Duodenal mucosa (tissue), 2 donors: ENCODE data around the gene TRIM31.

Source experiments
- H3K27ac ChIP-seq: one replicate; pipeline ENCODE4 v1.7.0; 2013; ENCODE audit warnings: low read depth, low read length
- H3K27me3 ChIP-seq, 2 donors: one replicate each; pipeline ENCODE4 v1.7.0; 2013; ENCODE audit warnings: low read length in 2 of 2, control low read depth in 1 of 2; ENCODE audit not compliant: insufficient read depth in 2 of 2, control insufficient read depth in 1 of 2
- H3K36me3 ChIP-seq, 2 donors: one replicate each; pipeline ENCODE4 v1.7.0; 2013; ENCODE audit warnings: low read length in 2 of 2, control low read depth in 1 of 2; ENCODE audit not compliant: insufficient read depth in 2 of 2, control insufficient read depth in 1 of 2
- H3K4me1 ChIP-seq, 2 donors: one replicate each; pipeline ENCODE4 v1.7.0; 2013; ENCODE audit warnings: low read length in 2 of 2, control low read depth in 1 of 2; ENCODE audit not compliant: insufficient read depth in 2 of 2, control insufficient read depth in 1 of 2
- H3K4me3 ChIP-seq, 2 donors: one replicate each; pipeline ENCODE4 v1.7.0; 2013; ENCODE audit warnings: low read length in 2 of 2, low read depth in 1 of 2
- H3K9ac ChIP-seq, 2 donors: one replicate each; pipeline ENCODE4 v1.7.0; 2013; ENCODE audit warnings: low read length in 2 of 2, low read depth in 1 of 2
- H3K9me3 ChIP-seq, 2 donors: one replicate each; pipeline ENCODE4 v1.7.0; 2013; ENCODE audit warnings: low read length in 2 of 2, control low read depth in 1 of 2; ENCODE audit not compliant: control insufficient read depth in 1 of 2

Gene TRIM31

GRCh38 chr6:30113841-30114240, 951 bp upstream of the TRIM31 start:
- H3K9ac ChIP-seq: peak overlapping the region in 1 of 2 donors; percentile 59
- H3K4me3 ChIP-seq: peak overlapping the region; percentile 41 to 77
- peak overlapping the region; percentile 75 for H3K27ac ChIP-seq
- H3K4me1 ChIP-seq: peaks cover 18 to 24% of the 10 kb centered on the region in 2 donors
- peaks cover 0 to 7% of the 10 kb centered on the region in 2 donors for H3K27me3 ChIP-seq
- no peaks in the 10 kb centered on the region for H3K9me3 ChIP-seq
- H3K36me3 ChIP-seq: no peaks in the 10 kb centered on the region

DNA sequence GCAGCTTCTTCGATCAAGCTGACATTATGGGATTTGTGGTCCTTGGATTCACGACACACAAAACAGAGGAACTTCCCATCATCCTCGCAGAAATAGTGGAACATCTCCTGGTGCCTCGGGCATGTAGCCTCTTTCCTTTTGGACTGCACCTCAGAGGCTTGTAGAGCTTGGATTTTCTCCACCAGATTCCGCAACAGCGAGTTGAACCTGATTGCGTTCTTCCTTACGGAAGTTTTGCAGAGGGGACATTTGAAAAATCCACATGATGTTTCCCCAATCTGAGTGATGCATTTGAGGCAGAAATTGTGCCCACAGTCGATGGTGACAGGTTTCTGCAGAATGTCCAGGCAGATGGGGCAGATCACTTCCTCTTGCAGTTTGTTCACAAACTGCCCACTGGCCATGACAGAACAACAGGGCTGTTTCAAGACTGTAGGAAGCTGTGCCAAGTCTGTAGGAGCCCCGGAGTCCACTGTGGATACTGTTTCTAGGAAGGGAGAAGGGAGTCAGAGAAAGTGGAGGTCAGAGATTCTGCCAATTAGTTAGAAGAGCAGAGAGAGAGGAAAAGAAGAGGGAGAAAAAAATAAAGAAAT, 392 bp downstream of the TRIM31 start:
- H3K27ac ChIP-seq: peak overlapping the region; percentile 70
- peak overlapping the region; percentile 52 to 77 for H3K4me3 ChIP-seq
- no peaks in the 10 kb centered on the region for H3K36me3 ChIP-seq
- H3K4me1 ChIP-seq: peaks cover 18 to 24% of the 10 kb centered on the region in 2 donors
- H3K9ac ChIP-seq: peak overlapping the region; percentile 40 to 63
- no peaks in the 10 kb centered on the region for H3K9me3 ChIP-seq
- H3K27me3 ChIP-seq: peaks cover 0 to 7% of the 10 kb centered on the region in 2 donors

GRCh38 chr6:30111266-30111856, 1.5 kb downstream of the TRIM31 start:
- peak overlapping the region in 1 of 2 donors; percentile 63 for H3K9ac ChIP-seq
- peak overlapping the region; percentile 52 to 77 for H3K4me3 ChIP-seq
- H3K27me3 ChIP-seq: peaks cover 0 to 7% of the 10 kb centered on the region in 2 donors
- peaks cover 18 to 24% of the 10 kb centered on the region in 2 donors for H3K4me1 ChIP-seq
- H3K27ac ChIP-seq: no peak overlapping the region
- no peaks in the 10 kb centered on the region for H3K36me3 ChIP-seq
- no peaks in the 10 kb centered on the region for H3K9me3 ChIP-seq

- H3K9ac ChIP-seq: no peak overlapping the region
- H3K4me1 ChIP-seq: peaks cover 30 to 37% of the 10 kb centered on the region in 2 donors
- peaks cover 3 to 5% of the 10 kb centered on the region in 2 donors for H3K27me3 ChIP-seq
- H3K27ac ChIP-seq: no peak overlapping the region
- no peaks in the 10 kb centered on the region for H3K36me3 ChIP-seq
- H3K4me3 ChIP-seq: no peak overlapping the region
- H3K9me3 ChIP-seq: no peaks in the 10 kb centered on the region
These were observed 8.2 kb downstream of the TRIM31 start for GRCh38 chr6:30104661-30105060.

GRCh38 chr6:30103872-30104179, 9.1 kb downstream of the TRIM31 start:
- peaks cover 30 to 38% of the 10 kb centered on the region in 2 donors for H3K4me1 ChIP-seq
- H3K4me3 ChIP-seq: peak overlapping the region; percentile 57 to 59
- no peaks in the 10 kb centered on the region for H3K9me3 ChIP-seq
- peaks cover 3 to 5% of the 10 kb centered on the region in 2 donors for H3K27me3 ChIP-seq
- H3K27ac ChIP-seq: no peak overlapping the region
- H3K9ac ChIP-seq: peak overlapping the region; percentile 22 to 52
- no peaks in the 10 kb centered on the region for H3K36me3 ChIP-seq

- Histone ChIP-seq H3K4me3 (peak overlapping the region; percentile 59 to 80), H3K27ac (peak overlapping the region; percentile 1), H3K36me3 (no peaks in the 10 kb centered on the region), H3K27me3 (peaks cover 3 to 5% of the 10 kb centered on the region in 2 donors), H3K9ac (peak overlapping the region; percentile 52 to 67), H3K9me3 (no peaks in the 10 kb centered on the region), H3K4me1 (peaks cover 33 to 38% of the 10 kb centered on the region in 2 donors)
These were observed 9.7 kb downstream of the TRIM31 start for GRCh38 chr6:30102970-30103871.

- H3K36me3 ChIP-seq: no peaks in the 10 kb centered on the region
- H3K9ac ChIP-seq: peak overlapping the region; percentile 67 to 94
- no peaks in the 10 kb centered on the region for H3K9me3 ChIP-seq
- H3K27me3 ChIP-seq: peaks cover 6 to 8% of the 10 kb centered on the region in 2 donors
- peak overlapping the region; percentile 1 for H3K27ac ChIP-seq
- peaks cover 40 to 45% of the 10 kb centered on the region in 2 donors for H3K4me1 ChIP-seq
- peak overlapping the region; percentile 80 to 82 for H3K4me3 ChIP-seq
These were observed 10.4 kb downstream of the TRIM31 start for GRCh38 chr6:30102414-30102969.

DNA sequence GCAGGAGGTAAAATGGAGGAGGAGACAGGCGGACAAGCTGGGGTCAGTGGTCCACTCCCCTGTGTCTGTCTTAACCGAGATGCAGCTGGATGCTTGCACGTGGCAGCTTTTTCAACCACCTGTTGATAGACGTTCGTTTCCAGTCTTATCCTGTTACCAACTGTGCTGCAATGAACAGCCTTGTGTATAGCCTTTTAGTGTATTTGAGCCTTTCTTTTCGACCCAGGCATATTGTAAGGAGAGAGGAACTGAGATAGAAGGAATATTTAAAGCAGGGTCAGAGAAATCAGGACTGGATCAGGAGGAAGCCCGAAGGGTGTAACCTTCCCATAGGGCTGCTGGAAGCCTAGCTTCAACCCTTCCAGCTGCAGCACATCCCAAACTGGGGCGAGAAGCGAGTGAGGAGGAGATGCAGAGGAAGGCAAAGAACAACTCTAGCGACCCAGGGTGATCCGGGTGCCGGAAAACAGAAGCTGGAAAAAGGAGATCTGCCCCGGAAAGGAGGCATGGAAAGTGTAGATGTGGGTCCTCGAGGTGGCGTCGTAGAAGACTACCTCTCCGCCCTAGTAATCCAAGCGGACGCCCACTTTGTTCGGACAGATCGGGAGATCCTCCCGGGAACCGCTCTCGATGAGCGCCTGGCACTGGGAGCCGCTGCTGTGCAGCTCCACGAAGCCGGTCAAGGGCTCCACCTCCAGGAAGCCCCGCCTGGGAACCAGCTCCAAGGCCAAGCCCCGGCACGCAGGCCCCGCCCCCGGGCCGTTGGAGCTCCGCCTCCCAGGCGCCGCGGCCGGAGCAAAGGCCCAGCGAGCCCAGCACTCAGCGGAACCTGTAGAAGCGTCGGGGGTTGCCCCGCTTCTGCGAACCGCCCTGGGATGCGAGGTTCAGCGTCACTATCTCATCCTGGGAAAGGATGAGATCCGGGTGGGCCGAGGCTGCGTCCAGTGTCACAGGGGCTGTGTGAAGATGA, 11.2 kb downstream of the TRIM31 start:
- H3K4me3 ChIP-seq: peak overlapping the region; percentile 80 to 82
- no peaks in the 10 kb centered on the region for H3K36me3 ChIP-seq
- no peaks in the 10 kb centered on the region for H3K9me3 ChIP-seq
- peaks cover 8 to 12% of the 10 kb centered on the region in 2 donors for H3K27me3 ChIP-seq
- peak overlapping the region; percentile 67 to 94 for H3K9ac ChIP-seq
- no peak overlapping the region for H3K27ac ChIP-seq
- peaks cover 40 to 47% of the 10 kb centered on the region in 2 donors for H3K4me1 ChIP-seq
